Spinal cord (tissue), 10 donors: Measurements from ENCODE around the gene TMEM130. TPM values are rescaled to one million over a fixed set of nuclear protein-coding genes. Genes with fewer than 3 reads are reported as not detected.

ENCODE experiments used
- DNase-seq, 6 donors: peaks; one replicate each; pipeline versions ENCODE4 v3.0.0 to v3.0.0-alpha.2; 2013 to 2015; ENCODE audit warnings: low spot score in 6 of 6, low read depth in 4 of 6
- H3K27ac ChIP-seq: one replicate; pipeline ENCODE4 v1.5.1; 2013; ENCODE audit warnings: low read depth, low read length, control low read depth
- H3K27me3 ChIP-seq: one replicate; pipeline ENCODE4 v1.6.1; 2013; ENCODE audit warnings: low read length; ENCODE audit not compliant: control insufficient read depth, insufficient read depth
- H3K36me3 ChIP-seq: one replicate; pipeline ENCODE4 v1.6.1; 2013; ENCODE audit warnings: low read length; ENCODE audit not compliant: control insufficient read depth, insufficient read depth
- H3K4me1 ChIP-seq: one replicate; pipeline ENCODE4 v1.6.1; 2013; ENCODE audit warnings: low read length; ENCODE audit not compliant: control insufficient read depth, insufficient read depth
- H3K4me3 ChIP-seq: one replicate; pipeline ENCODE4 v1.5.1; 2013; ENCODE audit warnings: low read depth, low read length, control low read depth
- H3K9me3 ChIP-seq: one replicate; pipeline ENCODE4 v1.6.1; 2013; ENCODE audit warnings: low read length; ENCODE audit not compliant: control insufficient read depth, insufficient read depth
- WGBS: methylation state at CpG from one replicate; pipeline ENCODE4 v1.1.5; 2013; ENCODE audit warnings: missing lambda C conversion rate; ENCODE audit not compliant: insufficient coverage; 5-methylcytosine and 5-hydroxymethylcytosine counted together
- polyA plus RNA-seq, 2 donors: library from polyadenylated mRNA; unstranded; fragments of 120-200 nt; gene quantifications; one replicate each; pipeline ENCODE4 v1.2.1, GENCODE V29; 2013; ENCODE audit not compliant: insufficient read length in 2 of 2
- small RNA-seq: library from RNA; depleted of rRNA; stranded (forward); fragments of <200 nt; gene quantifications from one replicate; pipeline ENCODE3, GENCODE V24; 2014; ENCODE audit warnings: low replicate concordance
- total RNA-seq, 2 donors: library from RNA; depleted of rRNA in 1 of 2; stranded (reverse); fragments of 120-200 nt in 1 of 2; fragments of >200 nt in 1 of 2; gene quantifications; one replicate each; pipeline versions ENCODE4 v1.2.3 to v1.2.4, GENCODE V29; 2013 to 2014
- donor health status: healthy.

Gene TMEM130
- total and polyA plus RNA-seq, 4 donors, result 14.1 to 154 (median 90.2) TPM

GRCh38 chr7:98805956-98806838 is 63.6 kb downstream of the TMEM130 start:
- Histone ChIP-seq H3K4me3 (no peak overlapping the region), H3K9me3 (peaks cover 3% of the 10 kb centered on the region), H3K27ac (no peak overlapping the region), H3K36me3 (no peaks in the 10 kb centered on the region), H3K27me3 (no peaks in the 10 kb centered on the region), H3K4me1 (peaks cover 37% of the 10 kb centered on the region)
- no peak for DNase-seq
- 100% methylated on average over 3 of the region's 3 CpGs for WGBS

GRCh38 chr7:98802781-98803110 is 67.1 kb downstream of the TMEM130 start:
- no peak for DNase-seq
- no peak overlapping the region for H3K27ac ChIP-seq
- peaks cover 10% of the 10 kb centered on the region for H3K9me3 ChIP-seq
- peaks cover 18% of the 10 kb centered on the region for H3K4me1 ChIP-seq
- H3K36me3 ChIP-seq, result no peaks in the 10 kb centered on the region
- 100% methylated on average over 1 of the region's 2 CpGs for WGBS
- H3K4me3 ChIP-seq, result no peak overlapping the region
- H3K27me3 ChIP-seq, result no peaks in the 10 kb centered on the region

DNA sequence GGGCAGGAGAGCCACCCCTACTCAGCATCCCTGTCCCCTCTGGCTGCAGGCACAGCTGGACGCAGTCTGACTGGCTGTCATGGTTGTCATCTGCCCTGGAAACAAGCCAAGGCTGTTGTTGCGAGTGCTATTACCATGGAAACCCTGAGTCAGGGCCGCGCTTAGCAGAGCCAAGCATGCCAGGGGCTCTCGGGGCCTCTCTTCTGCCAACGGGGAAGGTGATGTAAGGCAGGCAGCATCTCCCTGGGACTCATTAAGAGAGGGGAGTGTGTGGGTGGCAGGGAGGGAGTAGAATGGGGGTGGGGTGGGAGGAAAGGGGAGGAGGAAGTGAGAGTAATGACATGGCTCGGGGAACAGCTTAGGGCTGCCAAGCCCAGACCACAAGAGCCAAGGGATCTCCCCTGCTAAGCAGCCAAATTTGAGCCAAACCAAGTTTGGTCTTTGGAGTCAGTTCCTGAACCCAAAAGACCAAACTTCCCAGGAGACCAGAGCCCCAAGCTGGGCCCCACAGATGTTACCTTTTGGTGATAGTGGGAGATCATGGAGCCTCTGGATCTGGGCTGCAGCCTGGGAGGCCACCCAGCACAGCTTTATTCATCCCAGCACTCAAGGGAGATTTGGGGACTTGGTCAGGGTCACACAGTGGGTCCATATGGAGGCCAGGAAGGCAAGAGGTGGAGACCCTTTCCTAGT is 67.6 kb downstream of the TMEM130 start:
- H3K27ac ChIP-seq, result no peak overlapping the region
- H3K4me1 ChIP-seq, result peaks cover 18% of the 10 kb centered on the region
- no peaks in the 10 kb centered on the region for H3K27me3 ChIP-seq
- 4% methylated on average over 6 of the region's 7 CpGs for WGBS
- H3K4me3 ChIP-seq, result no peak overlapping the region
- DNase-seq, result peak in 5 of 6 donors; percentile 52 to 95 (median 71)
- peaks cover 10% of the 10 kb centered on the region for H3K9me3 ChIP-seq
- H3K36me3 ChIP-seq, result no peaks in the 10 kb centered on the region

- Histone ChIP-seq H3K27ac (no peak overlapping the region), H3K4me3 (no peak overlapping the region)
- WGBS, result 83% methylated on average over 1 of the region's 4 CpGs
Measured at GRCh38 chr7:98800996-98801395, 68.8 kb downstream of the TMEM130 start.

DNA sequence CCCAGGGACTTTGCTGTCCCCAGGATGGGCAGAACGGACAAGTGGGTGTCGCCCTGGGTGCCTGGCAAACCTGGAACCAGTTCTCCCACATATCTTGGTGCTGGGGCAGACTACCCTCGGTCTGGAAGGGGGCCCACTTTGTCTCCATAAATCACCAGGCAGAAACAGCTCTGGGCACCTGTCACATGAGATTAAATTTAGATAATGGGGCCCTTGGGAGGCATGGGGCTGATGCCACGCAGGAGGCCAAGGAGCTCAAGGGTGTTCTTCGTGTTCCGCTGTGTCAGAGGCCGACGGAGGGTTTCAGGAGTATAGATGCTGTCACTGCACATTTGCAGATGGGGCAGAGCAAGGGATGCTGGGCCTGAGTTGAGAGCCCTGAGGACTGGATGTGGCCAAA is 72.7 kb downstream of the TMEM130 start:
- 64% methylated on average over 8 of the region's 8 CpGs for WGBS

More at GRCh38 chr7:98800996-98801395, 68.8 kb downstream of the TMEM130 start:
- Histone ChIP-seq H3K36me3 (no peaks in the 10 kb centered on the region), H3K4me1 (peaks cover 18% of the 10 kb centered on the region), H3K27me3 (no peaks in the 10 kb centered on the region), H3K9me3 (peaks cover 10% of the 10 kb centered on the region)
- no peak for DNase-seq

More for the DNA sequence above, 72.7 kb downstream of the TMEM130 start:
- Histone ChIP-seq H3K4me3 (no peak overlapping the region), H3K4me1 (peaks cover 12% of the 10 kb centered on the region), H3K36me3 (no peaks in the 10 kb centered on the region), H3K27ac (no peak overlapping the region), H3K9me3 (peaks cover 10% of the 10 kb centered on the region), H3K27me3 (no peaks in the 10 kb centered on the region)
- DNase-seq, result no peak

Small RNA genes within 50 kb of the gene (small RNA-seq; reads per million reads assigned to genes)
- gene MIR3609, result 207 reads per million, percentile 98 among the genes with 10 or more reads in this experiment

Other genes starting within 250 kb of the TMEM130 start
- gene TRRAP, start 8.5 kb upstream of the TMEM130 start, total RNA-seq, result 10 to 100 TPM; 26.3 to 27.2 TPM
- gene TRRAP, start 8.5 kb upstream of the TMEM130 start, polyA plus RNA-seq, result 10 to 100 TPM; 33.6 to 35.3 TPM